ENCODE data around the gene RYR3. TPM values are rescaled to one million over a fixed set of nuclear protein-coding genes. Genes with fewer than 3 reads are reported as not detected.

The RYR3 gene
- total and polyA plus RNA-seq, 2 of the 13 experiments (the other 11 are each of a cell fraction or from before 2014, with no cell fraction given), result not detected

DNA sequence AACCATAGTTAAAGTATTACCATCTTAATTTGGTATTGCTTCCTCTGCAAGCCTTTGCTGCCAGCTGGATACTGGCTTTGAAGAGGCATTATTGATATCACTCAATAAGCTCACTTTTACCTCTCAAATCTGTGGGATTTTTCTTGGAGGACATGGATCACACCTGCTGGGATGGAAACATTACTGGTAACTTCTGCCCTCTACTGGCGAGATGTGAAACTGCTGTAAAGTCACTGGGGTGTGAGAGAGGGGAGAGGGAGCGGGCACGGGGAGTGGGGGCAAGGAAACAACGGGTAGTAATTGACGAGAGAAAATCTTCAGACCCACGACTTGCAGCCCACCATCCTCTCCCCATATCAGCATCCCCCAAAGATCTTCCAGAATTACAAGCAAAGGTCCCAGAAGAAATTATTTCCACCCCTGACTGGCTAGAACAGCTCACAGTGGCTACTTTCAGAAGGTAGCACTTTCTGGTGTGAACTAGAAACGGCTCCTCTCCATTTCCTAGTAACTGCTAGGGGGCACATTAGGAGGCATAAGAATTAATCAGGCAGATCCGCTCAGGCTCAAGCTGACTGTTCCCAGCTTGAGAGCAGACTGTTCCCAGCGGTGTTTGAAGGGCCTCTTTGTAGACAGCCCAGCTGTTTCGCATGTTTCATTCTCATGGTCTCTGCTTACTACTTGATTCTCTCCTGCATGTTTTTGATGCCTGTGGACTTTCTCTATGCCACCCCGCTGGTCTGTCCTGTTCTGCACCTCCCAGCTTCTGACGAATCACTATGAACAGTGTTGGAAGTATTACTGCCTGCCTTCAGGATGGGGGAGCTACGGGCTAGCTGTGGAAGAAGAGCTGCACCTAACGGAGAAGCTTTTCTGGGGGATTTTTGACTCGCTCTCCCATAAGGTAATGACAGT, 427.2 kb downstream of the RYR3 start (continued):
- TF ChIP-seq POLR2A (IDR thresholded peaks at IDR 0.05; ENCODE audit: insufficient read depth in 1 of 2, low read depth in 2 of 2, low read length in 2 of 2) (no peak), ZNF614 (CRISPR knock-in tag; IDR thresholded peaks at IDR 0.05; ENCODE audit: borderline replicate concordance) (no peak), HNF4G (IDR thresholded peaks at IDR 0.05; ENCODE audit: borderline replicate concordance, low read depth, low read length) (no peak), HNF4G (CRISPR knock-in tag; IDR thresholded peaks at IDR 0.05; ENCODE audit: borderline replicate concordance, low read depth) (no peak), ZNF460 (CRISPR knock-in tag; IDR thresholded peaks at IDR 0.05; ENCODE audit: borderline replicate concordance) (no peak)
- TF ChIP-seq, protein P1, sequence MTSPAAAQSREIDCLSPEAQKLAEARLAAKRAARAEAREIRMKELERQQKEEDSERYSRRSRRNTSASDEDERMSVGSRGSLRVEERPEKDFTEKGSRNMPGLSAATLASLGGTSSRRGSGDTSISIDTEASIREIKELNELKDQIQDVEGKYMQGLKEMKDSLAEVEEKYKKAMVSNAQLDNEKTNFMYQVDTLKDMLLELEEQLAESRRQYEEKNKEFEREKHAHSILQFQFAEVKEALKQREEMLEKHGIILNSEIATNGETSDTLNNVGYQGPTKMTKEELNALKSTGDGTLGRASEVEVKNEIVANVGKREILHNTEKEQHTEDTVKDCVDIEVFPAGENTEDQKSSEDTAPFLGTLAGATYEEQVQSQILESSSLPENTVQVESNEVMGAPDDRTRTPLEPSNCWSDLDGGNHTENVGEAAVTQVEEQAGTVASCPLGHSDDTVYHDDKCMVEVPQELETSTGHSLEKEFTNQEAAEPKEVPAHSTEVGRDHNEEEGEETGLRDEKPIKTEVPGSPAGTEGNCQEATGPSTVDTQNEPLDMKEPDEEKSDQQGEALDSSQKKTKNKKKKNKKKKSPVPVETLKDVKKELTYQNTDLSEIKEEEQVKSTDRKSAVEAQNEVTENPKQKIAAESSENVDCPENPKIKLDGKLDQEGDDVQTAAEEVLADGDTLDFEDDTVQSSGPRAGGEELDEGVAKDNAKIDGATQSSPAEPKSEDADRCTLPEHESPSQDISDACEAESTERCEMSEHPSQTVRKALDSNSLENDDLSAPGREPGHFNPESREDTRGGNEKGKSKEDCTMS (CRISPR knock-in tag; conservative IDR thresholded peaks at IDR 0.05), result no peak

DNA sequence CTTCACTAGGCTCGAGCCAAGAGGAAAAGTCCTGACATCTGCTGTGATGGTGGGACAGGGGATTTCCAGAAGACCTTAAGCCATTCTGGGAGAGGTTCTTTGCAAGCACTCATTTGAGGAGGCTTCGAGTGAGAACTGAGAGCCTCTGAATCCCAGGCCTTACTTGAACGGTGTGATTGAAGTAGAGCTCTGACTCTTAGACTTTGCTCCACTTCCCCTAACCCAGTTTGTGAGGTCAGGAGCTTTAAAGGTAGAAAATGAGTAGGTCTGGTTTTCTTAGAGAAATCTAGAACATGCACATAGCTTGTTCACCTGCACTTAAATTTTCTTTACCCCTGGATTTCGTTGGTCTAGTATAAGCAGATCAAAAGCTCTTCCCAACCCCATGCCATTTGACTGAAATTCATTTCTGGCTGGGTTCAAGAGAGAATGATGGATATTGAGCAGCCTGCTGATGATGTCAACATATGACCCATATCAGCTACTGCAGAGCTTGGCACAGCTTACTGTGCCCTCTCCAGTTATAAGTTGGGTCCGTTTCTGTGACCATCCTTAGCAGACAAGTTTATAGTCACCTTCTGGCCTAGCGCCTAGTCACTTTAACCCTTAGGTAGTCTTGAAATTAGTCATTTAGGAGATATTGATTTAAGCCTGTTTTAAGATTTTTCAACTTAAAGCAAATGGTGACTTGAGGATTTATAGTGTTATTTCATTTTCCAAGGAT, 428.3 kb downstream of the RYR3 start:
- no peak overlapping the region for H3K4me2 ChIP-seq (ENCODE audit: low read depth, low read length)
- H3K79me2 ChIP-seq (ENCODE audit: insufficient read depth, low read length), result no peaks in the 10 kb centered on the region
- DNase-seq (ENCODE audit: low spot score), result no peak
- no peak overlapping the region for H3K27ac ChIP-seq (ENCODE audit: extremely low read length, insufficient read depth, low read length)
- H3K4me3 ChIP-seq (replicated peaks in 1 of 3; ENCODE audit: insufficient read depth in 1 of 3, low read depth in 2 of 3, low read length in 3 of 3), result no peak overlapping the region
- WGBS (ENCODE audit: low lambda C conversion rate), result 2% methylated on average over 6 of the region's 6 CpGs
- 0 out of 2 replicates have a peak, but pooled peaks cover 3% of the 10 kb centered on the region for H4K20me1 ChIP-seq (ENCODE audit: insufficient read depth, low read length)
- ATAC-seq, result no peak
- POLR2A ChIA-PET, result no interaction called here
- in situ Hi-C loops (cut with HindIII; ENCODE audit: extremely low pct_ligation_motif_present, low pct_unique_long_range_greater_than_20kb) (loop anchor here (10.0 kb wide), 1 partner anchor 256 kb away; no protein-coding TSS in a partner anchor), intact Hi-C loops (cut with micrococcal nuclease; ENCODE audit: unreplicated experiment) (no loop called here)
- H3K27me3 ChIP-seq (ENCODE audit: control insufficient read depth in 1 of 2, insufficient read depth in 2 of 2, low read length in 2 of 2), result peaks cover 0 to 7% of the 10 kb centered on the region in 2 experiments; a peak in 2 of 5 replicates
- no peaks in the 10 kb centered on the region for H3K36me3 ChIP-seq (replicated peaks in 1 of 2; ENCODE audit: control insufficient read depth in 1 of 2, insufficient read depth in 2 of 2, low read length in 2 of 2)
- CTCF ChIA-PET (ENCODE audit: low intra/inter-chr PET ratio, low total read pairs), result no interaction called here
- no peak overlapping the region for H2AFZ ChIP-seq (ENCODE audit: low read length)
- no peak overlapping the region for H3K9ac ChIP-seq (ENCODE audit: insufficient read depth, low read depth, low read length)
- no peak for FAIRE-seq
- H3K4me1 ChIP-seq (ENCODE audit: insufficient read depth, low read length), result no peaks in the 10 kb centered on the region
- TF ChIP-seq AGO2 (optimal IDR thresholded peaks at IDR 0.05; ENCODE audit: low read depth, low read length), result no peak
- no peak for TF ChIP-seq ZBTB20 (CRISPR knock-in tag; IDR thresholded peaks at IDR 0.05; ENCODE audit: borderline replicate concordance, low read depth)
- no peak for TF ChIP-seq ZNF891 (CRISPR knock-in tag; IDR thresholded peaks at IDR 0.05)
- TF ChIP-seq IKZF1 (IDR thresholded peaks at IDR 0.05), result no peak
- TF ChIP-seq NR2F2 (IDR thresholded peaks at IDR 0.05; ENCODE audit: borderline replicate concordance, low read depth), result no peak
- TF ChIP-seq AGO1 (IDR thresholded peaks at IDR 0.05; ENCODE audit: low read depth, low read length, poor library complexity, severe bottlenecking), result no peak
- TF ChIP-seq NCOA5 (CRISPR knock-in tag; IDR thresholded peaks at IDR 0.05), result no peak
- TF ChIP-seq ZSCAN22 (CRISPR knock-in tag; IDR thresholded peaks at IDR 0.05), result no peak
- TF ChIP-seq, protein P2, sequence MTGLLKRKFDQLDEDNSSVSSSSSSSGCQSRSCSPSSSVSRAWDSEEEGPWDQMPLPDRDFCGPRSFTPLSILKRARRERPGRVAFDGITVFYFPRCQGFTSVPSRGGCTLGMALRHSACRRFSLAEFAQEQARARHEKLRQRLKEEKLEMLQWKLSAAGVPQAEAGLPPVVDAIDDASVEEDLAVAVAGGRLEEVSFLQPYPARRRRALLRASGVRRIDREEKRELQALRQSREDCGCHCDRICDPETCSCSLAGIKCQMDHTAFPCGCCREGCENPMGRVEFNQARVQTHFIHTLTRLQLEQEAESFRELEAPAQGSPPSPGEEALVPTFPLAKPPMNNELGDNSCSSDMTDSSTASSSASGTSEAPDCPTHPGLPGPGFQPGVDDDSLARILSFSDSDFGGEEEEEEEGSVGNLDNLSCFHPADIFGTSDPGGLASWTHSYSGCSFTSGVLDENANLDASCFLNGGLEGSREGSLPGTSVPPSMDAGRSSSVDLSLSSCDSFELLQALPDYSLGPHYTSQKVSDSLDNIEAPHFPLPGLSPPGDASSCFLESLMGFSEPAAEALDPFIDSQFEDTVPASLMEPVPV (CRISPR knock-in tag; IDR thresholded peaks at IDR 0.05), result no peak
- BruUV-seq (replicated peaks), result no TSS peak
- H3K9me3 ChIP-seq (ENCODE audit: low read length), result no peaks in the 10 kb centered on the region

Measured in HepG2 (cell line).